DMS53 treated with DMSO at 0.1 percent for 48 hours (cell line): ENCODE results near the gene AP2A1.
A peak's percentile ranks its signal among the peaks of the same experiment; 100 is the strongest.

Source experiments
- DNase-seq: peaks from one replicate; lab custom pipeline; 2025; ENCODE audit not compliant: unreplicated experiment; lab: John Stamatoyannopoulos, UW

The AP2A1 gene

DNA sequence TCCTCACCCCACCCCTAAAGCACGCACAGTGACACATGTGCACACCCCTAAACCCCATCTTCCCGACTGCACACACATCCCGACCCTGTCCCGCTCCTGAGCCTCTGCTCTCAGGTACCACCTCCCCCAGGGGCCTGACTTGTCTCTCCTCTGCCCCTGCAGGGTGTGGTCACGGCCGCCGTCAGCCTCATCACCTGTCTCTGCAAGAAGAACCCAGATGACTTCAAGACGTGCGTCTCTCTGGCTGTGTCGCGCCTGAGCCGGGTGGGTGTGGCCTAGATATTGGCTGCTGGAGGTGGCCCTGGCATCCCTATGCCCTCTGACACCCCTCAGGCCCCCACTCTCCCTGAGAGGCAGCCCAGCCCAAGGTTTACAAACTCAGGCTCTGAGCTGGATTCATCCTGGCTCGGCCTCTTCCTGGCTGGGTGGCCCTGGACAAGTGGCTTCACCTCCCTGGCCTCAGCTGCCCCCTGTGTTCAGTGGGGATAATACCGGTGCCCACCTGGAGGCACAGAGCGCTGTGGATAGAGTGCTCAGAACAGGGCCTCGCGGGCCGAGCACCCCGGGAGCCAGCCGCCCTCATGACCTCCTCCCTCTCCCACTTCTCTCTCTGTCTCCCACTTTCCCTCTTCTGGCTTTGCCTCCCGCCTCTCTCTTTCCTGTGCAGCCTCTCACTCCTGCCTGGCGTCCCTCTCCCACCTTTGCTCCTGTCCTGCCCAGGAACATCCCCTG, 26.2 kb downstream of the AP2A1 start:
- no peak for DNase-seq

DNA sequence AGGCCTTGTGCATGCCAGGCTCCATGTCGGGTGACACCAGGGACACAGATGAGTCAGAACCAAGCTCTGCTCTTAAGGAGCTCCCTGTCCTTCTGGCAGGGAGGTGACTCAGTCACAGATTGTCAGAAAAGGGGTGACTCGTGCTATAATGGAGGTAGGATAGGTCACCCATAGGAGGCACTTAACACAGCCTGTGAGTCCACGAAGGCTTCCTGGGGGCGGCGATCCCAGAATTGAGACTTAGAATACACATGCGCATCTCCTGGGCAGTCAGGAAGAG, 26.7 kb downstream of the AP2A1 start:
- no peak for DNase-seq

DNA sequence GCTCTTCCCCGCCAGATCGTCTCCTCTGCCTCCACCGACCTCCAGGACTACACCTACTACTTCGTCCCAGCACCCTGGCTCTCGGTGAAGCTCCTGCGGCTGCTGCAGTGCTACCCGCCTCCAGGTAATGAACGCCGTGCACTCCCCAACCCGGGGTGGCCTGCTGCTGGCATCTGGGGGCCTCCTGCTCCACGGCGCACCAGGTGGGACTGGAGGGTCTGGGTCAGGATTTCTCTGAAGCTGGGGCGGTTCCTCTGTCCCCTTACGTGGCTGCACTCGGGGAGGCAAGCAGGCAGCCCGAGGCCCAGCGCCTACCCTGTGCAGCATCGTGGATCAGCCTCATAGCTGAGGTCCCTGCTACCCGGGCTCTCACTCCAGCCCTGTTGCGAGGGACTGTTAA, 28.8 kb downstream of the AP2A1 start:
- no peak for DNase-seq

DNA sequence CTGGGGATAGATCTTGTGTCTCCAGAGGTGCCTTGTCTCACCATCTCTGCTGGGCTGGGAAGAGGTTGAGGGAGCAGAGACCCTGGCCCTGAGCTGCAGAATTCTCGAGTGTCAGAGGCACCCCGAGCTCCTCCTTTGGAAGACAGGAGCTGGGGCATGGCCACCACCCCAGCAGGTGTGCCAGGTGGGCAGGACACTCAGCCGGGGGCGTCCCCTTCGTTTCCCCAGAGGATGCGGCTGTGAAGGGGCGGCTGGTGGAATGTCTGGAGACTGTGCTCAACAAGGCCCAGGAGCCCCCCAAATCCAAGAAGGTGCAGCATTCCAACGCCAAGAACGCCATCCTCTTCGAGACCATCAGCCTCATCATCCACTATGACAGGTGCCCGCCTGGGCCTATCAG, 31.8 kb downstream of the AP2A1 start:
- DNase-seq: no peak

DNA sequence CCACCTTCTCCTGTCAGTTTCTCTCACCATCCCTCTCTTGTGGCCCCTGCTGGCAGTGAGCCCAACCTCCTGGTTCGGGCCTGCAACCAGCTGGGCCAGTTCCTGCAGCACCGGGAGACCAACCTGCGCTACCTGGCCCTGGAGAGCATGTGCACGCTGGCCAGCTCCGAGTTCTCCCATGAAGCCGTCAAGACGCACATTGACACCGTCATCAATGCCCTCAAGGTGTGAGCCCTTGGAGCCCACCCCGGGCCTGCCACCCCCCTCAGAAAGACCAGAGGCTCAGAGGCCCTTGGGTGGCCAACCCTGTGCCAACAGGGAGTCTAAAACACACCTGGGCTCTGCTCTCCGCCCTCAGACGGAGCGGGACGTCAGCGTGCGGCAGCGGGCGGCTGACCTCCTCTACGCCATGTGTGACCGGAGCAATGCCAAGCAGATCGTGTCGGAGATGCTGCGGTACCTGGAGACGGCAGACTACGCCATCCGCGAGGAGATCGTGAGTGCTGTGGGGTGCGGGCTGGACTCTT, 32.5 kb downstream of the AP2A1 start:
- DNase-seq: no peak

DNA sequence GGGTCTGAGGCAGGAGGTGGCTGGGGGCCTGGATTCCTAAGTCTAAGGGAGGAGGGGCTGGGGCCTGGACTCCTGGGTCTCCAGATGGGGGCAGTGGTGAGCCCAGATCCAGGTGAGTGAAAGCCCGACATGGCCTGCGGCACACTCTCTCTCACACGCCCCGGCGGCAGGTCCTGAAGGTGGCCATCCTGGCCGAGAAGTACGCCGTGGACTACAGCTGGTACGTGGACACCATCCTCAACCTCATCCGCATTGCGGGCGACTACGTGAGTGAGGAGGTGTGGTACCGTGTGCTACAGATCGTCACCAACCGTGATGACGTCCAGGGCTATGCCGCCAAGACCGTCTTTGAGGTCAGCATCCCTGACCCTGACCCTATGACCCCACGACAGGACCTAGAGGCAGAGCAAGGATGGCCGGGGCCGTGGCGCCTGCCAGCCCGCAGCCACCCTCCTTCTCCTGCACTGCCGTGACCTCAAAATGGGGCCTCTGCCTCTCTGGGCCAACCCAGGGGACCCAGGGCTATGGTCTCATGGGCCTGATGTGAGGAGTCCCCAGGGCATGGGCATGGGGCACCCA, 33.1 kb downstream of the AP2A1 start:
- DNase-seq: no peak

DNA sequence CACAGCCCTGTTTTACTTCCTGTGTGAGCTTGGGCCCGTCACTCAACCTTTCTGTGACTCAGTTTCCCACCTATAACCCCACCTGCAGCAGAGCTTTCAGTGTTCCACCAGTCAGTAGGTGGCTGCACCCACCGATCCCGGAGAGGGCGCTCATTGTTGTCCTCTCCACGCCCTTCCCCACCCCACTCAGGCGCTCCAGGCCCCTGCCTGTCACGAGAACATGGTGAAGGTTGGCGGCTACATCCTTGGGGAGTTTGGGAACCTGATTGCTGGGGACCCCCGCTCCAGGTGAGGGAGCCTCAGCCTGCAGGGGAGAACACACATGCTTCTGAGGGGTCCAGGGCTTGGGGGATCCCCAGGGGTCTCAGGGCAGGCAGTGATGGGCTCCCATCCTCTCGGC, 34.0 kb downstream of the AP2A1 start:
- no peak for DNase-seq

DNA sequence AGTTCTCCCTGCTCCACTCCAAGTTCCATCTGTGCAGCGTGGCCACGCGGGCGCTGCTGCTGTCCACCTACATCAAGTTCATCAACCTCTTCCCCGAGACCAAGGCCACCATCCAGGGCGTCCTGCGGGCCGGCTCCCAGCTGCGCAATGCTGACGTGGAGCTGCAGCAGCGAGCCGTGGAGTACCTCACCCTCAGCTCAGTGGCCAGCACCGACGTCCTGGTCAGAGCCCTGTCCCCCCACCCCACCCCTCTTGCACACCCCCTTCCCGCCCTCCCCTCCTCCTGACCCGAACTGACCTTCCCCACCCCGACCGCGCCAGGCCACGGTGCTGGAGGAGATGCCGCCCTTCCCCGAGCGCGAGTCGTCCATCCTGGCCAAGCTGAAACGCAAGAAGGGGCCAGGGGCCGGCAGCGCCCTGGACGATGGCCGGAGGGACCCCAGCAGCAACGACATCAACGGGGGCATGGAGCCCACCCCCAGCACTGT, 34.6 kb downstream of the AP2A1 start:
- DNase-seq: peak; percentile 6

DNA sequence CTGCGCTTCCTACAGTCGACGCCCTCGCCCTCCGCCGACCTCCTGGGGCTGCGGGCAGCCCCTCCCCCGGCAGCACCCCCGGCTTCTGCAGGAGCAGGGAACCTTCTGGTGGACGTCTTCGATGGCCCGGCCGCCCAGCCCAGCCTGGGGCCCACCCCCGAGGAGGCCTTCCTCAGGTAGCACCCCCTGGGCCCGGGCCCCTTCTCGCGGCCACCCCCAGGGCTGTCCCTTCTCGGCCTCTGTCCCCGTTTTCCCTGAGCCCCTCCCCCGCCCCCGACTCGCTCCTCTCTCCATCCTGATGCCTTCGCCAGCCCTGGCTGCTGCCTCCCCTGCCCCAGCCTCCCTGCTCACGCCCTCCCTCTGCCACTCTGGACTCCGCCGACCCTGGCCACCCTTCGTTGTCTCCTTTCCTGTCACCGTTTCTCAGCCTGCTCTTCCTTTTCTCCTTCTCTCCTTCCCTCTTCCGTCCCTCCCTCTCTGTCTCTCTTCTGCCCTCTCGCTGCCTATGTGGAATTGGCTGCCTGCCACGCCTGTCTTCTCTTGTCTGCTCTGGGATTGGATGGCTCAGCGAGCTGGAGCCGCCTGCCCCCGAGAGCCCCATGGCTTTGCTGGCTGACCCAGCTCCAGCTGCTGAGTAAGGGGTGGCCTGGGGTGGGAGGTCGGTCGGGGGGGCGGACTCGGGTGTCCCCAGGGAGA, 35.3 kb downstream of the AP2A1 start:
- DNase-seq: peak; percentile 64

DNA sequence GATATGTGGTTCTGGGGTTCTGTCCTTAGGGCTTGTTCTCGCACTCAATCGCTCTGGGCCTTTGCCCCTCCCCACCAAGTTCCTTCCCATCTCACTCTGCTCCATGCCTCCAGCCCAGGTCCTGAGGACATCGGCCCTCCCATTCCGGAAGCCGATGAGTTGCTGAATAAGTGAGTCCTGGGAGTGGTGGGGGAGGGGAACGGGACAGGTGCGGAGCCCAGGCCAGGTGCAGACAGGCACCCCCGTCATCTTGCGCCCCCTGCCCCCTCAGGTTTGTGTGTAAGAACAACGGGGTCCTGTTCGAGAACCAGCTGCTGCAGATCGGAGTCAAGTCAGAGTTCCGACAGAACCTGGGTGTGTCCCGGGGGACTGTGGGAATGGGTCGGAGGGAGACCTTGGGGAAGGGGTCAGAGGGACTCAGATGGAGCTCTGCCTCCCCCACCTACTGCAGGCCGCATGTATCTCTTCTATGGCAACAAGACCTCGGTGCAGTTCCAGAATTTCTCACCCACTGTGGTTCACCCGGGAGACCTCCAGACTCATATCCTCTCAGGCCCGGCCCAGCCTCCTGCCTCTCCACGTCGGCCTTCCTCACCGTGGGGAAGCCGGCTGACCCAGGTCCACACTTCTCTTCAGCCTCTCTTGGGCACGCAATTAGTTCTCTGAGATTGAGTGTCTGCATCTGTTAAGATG, 36.2 kb downstream of the AP2A1 start:
- DNase-seq: peak; percentile 64

DNA sequence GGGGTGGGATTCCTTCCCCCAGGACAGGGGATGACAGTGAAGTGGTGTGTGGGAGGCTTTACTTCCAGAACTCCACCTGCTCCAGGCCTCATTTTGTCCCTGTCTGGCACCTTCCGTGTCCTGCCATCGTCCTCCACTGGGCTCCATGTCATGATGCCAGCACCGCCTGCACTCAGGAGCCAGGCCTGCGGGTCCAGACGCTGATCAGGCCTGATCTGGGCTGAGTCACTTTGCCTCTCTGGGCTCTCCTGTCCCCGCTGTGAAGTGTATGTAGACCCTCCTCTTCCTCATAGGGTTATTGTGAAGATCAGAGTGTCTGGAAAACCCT, 36.7 kb downstream of the AP2A1 start:
- DNase-seq: no peak

DNA sequence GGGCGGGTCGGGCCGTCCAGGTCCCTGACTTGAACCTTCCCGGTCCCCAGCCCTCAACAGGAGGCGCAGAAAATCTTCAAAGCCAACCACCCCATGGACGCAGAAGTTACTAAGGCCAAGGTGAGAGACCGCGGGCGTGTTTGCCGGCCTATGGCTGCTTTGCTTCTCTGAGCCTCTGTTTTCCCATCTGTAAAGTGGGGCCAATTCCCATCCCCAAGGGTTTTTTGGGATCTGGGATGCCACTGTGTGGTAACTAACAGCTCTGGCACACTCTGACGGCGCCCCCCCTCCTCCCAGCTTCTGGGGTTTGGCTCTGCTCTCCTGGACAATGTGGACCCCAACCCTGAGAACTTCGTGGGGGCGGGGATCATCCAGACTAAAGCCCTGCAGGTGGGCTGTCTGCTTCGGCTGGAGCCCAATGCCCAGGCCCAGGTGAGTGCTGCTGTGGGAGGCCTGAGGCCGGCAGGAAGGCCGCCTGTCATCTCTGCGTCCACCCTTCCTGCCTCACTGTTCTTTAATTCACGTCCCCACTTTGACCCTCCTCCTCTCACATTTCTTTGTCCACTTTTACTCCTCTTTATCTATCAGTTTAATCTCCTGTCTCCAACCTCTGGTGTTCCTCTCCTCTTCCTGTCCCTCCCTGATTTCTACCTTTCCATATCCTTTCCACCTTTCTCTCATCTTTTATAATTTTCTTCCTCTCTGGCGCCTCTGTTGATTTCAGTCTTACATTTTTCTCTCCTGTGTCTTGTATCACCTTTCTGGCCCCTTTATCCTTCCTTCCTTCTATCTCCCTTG, 39.2 kb downstream of the AP2A1 start:
- no peak for DNase-seq

DNA sequence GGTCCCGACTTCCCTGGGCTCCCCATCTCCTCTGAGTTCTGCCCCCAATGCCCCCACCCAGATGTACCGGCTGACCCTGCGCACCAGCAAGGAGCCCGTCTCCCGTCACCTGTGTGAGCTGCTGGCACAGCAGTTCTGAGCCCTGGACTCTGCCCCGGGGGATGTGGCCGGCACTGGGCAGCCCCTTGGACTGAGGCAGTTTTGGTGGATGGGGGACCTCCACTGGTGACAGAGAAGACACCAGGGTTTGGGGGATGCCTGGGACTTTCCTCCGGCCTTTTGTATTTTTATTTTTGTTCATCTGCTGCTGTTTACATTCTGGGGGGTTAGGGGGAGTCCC, 39.8 kb downstream of the AP2A1 start:
- DNase-seq: no peak

DNA sequence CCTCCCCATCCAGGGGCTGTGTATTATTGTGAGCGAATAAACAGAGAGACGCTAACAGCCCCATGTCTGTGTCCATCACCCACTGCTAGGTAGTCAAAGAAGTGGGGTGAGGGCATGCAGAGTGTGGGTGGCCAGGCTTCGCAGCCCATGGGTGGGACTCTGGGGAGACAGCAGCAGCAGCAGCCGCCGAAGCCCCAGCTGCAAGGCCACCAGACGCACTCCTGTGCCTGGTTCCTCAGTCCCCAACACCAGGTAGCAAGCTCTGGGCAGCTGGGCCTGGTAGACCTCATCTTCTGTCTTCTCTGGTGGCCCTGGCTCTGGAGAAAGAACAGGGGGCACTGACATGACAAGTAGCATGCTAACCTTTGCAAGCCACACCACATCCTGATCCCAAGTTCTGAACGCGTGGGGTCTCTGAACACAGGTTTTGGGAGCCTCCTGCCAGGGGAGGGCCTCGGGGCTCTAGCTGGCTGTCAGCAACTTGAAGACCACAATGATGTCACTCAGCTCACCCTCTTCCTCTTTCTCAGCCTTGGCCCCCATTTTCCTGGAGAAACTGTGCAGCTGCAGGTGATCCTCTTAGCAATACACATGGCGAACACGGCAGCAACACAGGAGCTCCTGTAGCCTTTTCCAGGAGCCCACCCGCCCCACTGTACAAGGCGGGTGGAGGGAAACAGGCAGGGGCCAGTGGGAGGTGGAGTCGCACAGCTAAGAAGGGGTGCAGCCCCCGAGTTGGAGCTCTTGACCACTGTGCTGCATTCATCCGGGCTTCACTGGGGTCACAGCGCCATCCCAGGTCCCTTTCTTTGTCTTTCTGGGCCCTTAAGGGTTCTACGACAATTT, 40.5 kb downstream of the AP2A1 start:
- no peak for DNase-seq

DNA sequence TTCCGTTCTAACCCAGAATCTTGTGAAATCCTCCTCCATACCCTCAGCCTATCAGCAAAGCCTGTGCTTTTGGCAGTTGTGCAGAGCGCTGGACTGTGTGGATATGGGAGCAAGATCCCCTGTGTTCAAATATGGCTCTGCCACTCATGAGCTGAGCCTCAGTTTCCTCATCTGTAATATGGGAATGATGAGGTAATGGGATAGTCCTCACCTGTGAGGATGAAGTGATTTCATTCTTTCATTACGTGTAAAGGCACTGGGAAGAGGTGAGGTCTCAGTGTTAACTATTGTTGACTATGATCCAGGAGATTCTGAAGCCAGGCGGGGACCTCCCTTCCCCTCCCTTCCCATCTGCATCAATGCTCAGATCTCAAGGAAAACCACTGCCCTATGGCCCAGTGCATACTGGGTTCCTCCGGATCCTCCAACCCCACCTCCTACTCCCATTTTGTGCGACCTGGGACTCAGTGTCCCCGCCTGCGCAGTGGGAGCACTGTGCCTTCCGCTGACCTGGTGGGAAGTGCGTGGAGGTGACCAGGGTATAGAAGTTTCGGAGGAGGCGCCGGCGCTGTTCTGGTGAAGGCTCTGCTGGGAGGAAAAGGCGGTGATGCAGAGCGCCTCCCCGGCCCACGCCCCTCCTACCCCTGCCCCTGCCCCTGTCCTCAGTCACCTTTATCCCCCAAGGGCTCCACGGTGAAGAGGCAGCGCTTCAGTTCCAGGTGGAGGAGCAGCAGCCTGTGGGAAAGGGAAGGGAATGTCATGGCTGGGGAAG, 41.3 kb downstream of the AP2A1 start:
- no peak for DNase-seq

DNA sequence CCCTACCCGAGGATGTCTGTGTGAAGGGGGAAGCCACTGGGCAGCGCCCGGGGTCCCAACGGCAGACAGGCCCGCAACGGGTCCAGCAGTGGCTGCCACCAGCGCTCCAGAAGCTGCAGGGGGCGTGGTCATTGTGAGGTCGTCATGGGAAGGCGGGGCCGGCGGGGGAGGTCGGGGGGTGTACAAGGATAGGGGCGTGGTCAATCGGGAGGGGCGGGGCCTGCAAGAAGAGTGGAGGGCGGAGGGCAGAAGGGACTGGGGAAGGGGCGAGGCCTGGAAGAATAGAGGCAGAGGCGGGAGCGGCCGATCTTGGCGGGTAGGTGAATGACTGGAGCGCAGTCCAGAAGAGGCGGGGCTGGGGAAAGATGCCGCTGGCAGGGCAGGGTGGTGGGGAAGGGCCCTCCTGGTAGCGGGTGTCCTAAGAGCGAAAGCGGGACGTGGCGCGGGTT, 41.9 kb downstream of the AP2A1 start:
- DNase-seq: peak; percentile 71

DNA sequence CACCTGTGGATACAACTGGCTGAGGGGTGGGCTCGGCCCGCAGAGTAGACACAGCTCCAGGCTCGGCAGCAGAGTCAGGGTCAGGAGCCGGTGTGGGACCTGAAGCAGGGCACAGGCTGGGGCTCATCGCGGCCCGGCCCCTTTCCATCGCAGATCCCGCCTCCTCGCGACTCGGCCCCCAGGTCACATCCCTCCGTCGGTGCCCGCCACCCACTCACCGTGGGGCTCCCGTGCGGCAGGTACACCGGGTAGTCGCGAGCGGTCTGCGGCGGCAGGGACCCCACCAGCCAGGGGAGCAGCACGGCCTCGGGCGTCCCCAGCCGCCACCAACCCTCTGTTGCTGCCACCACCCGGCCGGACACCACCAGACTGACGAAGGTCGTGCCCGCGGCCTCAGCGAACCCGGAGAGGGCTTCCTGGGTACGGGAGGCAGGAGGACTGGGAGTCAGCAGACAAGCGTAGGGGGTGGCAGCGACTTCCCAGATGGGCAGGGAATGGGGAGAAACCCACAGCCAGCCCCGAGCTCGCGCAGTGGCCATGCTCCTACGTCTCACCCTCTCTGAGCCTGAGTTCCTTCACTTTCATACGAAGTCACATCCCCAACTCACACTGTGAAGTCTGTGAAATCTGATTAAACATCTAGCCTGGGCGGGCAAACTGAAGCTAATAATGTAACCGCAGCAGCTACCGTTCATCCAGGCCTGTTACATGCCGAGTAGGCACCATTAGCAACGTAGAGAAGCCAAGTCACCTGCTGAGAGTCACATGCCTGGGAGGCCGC, 42.5 kb downstream of the AP2A1 start:
- peak; percentile 47 for DNase-seq

DNA sequence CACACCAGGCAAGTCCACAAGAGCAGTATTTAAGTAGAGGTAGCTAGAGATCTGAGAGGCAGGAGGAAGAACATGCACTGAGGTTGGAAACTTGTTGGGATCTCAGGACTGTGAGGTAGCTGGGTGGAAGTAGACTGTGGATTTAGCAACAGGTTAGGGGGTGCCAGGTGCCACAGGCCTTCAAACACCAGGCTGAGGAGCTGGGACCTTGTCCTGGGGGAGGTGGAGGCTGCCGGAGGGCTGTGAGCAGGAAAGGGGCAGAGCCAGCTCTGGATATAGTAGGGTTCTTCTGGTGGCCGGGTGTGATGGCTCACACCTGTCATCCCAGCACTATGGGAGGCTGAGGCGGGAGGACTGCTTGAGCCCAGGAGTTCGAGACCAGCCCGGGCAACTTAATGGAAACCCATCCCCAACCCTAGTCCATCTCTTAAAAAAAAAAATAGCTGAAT, 43.2 kb downstream of the AP2A1 start:
- no peak for DNase-seq

DNA sequence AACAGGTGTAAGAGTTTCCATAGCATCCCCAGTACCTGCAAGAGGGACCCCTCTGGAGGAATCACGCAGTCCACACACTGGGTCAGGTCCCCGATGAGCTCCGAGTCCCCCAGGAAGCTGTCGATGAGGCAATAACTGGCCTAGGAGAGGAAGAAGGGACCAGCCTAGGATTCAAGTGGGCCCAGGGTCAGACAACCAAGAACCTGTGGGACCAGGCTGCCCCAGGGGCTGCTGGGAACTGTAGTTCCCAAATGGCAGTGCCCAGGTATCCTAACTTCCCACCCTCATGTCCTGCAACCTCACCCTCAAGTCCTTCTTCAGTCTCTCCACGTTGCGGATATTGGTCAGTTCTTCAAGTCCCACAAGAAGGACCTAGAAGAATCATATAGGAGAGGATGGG, 44.5 kb downstream of the AP2A1 start:
- DNase-seq: no peak
